GM21723 (cell line): Measurements from ENCODE around the gene TRMT5.
A peak's percentile ranks its signal among the peaks of the same experiment; 100 is the strongest.

Experiments used
- ATAC-seq: cut with Tn5 transposase; IDR thresholded peaks from one replicate; pipeline ENCODE4 v1.9.1; 2021; ENCODE audit warnings: mild to moderate bottlenecking, moderate library complexity; ENCODE audit not compliant: unreplicated experiment

The TRMT5 gene

DNA sequence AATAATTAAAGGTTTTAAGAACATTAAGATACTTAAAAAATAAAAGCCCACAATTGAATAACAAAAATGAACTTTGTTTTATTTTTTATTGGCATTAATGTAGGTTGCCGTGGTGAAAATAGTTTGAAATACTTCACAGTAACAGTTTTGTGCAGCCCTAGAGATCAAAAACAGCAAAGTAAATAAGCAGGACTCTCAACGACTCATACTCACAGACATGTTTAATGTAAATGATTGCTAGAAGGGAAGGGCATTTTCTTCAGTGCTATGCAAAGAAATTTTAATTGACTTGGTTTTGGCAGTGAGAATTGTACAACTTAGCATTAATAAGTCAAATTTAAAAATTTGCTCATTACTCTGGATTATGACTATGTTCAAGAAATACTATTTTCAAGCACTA lies 16.0 kb downstream of the TRMT5 start:
- no peak for ATAC-seq

DNA sequence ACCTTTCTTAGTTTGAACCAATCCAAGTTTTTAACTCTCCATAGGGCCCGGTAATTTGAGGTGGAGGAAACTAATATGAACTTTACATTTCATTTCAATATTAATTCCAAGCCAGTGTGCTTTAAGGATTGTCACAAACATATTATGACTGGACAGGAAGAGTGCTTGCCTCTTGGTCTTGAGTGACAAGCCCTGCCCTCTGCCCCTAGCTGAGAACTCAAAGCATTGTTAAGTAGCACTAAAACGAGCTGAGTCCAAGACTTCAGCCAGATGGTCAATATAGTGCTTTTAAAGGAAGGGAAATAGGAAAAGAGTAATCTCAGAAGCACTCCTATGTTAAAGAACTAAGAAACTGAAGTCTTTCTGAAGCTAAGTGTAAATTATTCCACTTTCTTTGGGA lies 17.1 kb downstream of the TRMT5 start:
- no peak for ATAC-seq

DNA sequence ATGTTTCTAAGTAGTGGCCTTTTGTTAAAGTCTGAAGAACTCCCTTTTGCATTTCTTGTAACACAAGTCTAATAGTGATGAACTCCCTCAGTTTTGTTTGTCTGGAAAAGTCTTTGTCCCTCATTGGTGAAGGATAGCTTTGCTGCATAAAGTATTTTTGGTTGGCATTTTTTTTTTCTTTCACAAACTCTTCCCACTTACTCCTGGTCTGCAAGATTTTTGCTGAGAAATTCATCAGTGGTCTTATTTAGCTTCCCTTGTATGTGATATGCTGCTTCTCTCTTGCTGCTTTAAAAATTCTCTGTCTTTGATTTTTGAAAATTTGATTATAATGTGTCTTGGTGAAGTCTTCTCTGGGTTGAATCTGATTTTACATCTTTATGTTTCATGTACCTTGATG lies 22.7 kb downstream of the TRMT5 start:
- no peak for ATAC-seq

DNA sequence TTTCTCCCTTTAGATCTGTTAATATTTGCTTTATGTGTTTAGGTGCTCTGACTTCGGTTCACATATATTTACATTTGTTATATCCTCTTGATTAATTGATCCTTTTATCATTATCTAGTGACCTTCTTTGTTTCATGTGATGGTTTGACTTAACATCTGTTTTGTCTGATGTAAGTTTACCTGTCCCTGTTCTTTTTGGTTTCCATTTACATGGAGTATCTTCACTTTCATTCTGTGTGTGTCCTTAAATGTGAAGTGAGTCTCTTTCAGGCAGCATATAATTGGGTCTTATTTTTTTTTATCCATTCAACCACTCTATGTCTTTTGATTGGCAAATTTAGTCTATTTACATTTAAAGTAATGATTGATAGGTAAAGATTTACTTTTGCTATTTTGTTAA lies 24.2 kb downstream of the TRMT5 start:
- no peak for ATAC-seq

DNA sequence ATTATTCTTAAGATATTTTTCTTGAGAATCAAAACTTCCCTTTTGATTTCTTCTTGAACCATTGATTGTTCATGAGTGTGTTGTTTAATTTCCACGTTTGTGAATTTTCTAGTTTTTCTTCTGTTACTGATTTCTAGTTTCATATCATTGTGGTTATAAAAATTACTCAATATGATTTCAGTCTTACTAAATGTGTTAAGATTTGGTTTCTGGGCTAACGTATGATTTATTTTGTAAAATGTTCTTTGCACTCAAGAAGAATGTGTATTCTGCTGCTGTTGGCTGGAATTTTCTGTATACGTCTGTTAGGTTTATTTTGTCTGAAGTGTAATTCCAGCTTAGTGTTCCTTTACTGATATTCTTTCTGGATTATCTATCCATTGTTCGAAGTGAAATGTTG lies 24.7 kb downstream of the TRMT5 start:
- ATAC-seq: no peak

DNA sequence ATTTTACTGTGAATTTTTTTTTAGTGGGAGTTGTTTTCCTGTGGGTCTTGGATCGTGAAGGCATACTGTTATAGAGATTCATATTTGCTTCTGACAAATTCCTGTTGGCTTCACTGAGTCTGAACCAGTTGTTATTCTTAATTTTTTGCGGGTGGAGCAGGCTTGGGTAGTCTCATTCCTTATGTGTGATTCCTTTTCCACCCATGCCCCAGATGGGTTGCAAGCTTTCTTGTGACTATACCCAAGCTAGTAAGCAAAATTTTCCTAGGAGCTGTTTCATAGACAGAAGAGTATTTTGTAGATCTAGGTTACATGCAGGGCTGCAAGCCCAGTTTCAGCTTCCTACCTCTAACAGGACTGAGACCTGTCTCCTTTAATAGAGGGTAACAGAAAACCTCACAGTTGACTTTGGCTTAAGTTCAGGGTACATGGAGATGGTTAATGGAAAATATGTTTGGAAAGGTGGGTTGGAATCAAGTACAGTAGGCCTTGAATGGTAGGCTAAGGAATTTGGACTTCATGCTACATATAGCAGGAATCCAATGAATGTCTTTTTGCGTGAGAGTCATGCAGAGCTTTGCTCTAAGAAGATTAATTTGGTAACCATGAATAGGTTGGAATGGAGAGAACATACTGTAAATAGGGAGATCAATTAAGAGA lies 29.0 kb downstream of the TRMT5 start:
- ATAC-seq: no peak

DNA sequence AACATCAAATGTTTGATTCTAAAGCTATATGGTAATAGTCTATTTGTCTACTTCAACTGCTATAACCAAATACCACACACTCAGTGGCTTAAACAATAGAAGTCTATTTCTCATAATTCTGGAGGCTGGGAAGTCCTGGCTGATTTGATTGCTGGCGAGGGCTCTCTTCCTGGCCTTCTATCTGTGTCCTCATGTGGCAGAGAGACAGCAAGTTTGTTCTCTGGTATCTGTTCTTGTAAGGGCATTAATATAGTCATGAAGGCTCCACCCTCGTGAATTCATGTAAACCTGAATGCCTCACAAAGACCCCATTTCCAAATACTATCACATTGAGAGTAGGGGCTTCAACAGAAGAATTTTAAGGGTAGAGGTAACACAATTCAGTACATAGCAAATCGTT lies 34.1 kb downstream of the TRMT5 start:
- no peak for ATAC-seq

DNA sequence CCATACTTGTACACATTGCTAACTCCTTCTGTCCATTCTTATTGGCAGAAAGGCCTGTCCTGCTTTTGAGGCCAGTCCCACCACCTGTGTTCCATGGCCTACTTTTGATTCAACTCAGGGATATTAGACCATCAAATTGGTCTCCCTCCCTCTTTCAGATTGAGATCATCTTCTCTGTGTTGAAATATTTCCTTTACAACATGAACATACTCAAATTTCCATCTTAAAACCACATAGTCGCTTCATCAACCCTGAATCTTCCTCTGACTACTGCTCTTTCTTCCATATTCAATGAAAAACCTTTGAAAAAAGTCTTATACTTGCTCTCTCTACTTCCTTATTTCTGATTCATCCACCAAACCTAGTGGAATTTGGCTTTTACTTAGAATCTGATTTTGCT lies 34.9 kb downstream of the TRMT5 start:
- no peak for ATAC-seq

DNA sequence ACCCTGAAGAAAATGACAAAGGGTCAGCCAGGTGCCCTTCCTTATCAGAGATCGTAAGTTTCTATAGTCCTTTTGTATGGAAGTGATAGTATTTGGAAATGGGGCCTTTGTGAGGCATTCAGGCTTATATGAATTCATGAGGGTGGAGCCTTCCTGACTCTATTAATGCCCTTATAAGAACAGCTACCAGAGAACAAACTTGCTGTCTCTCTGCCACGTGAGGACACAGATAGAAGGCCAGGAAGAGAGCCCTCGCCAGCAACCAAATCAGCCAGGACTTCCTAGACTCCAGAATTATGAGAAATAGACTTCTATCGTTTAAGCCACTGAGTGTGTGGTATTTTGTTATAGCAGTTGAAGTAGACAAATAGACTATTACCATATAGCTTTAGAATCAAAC lies 36.7 kb downstream of the TRMT5 start:
- ATAC-seq: no peak

DNA sequence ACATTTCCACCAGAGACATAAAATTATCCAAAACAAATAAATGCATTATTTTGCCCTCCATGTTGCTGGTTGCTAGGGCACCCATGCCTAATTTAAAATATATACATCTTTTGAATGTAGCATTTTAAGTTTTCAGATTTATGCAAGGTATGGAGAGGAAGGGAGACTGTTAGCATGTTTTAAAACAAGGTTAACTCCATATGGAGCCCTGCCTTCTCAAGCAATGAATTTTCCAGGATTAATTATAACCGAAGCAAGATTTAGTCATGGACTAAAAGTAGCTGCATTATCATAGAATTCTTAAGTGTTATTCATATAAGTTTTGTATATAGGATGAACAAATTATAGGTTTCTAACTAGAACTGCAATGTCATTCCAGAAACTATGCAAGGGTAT lies 37.2 kb downstream of the TRMT5 start:
- no peak for ATAC-seq

DNA sequence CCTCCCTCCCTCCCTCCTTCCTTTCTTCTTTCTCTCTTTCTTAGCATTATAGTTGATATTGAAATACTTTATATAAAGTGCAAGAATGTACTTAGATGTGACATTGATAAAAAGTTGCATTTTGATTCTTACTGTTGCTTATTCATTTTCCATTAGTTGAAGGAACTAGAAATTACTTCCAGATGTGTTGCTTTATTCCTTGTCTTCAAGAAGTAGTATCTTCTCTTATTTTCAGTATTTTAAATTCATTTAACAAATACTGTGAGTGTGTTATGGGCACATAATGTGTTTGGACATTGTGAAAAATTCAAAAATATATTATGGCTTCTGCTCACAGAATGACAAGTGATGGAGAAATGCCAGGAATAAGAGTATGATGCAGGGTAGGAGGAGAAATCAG lies 45.6 kb downstream of the TRMT5 start:
- ATAC-seq: no peak

DNA sequence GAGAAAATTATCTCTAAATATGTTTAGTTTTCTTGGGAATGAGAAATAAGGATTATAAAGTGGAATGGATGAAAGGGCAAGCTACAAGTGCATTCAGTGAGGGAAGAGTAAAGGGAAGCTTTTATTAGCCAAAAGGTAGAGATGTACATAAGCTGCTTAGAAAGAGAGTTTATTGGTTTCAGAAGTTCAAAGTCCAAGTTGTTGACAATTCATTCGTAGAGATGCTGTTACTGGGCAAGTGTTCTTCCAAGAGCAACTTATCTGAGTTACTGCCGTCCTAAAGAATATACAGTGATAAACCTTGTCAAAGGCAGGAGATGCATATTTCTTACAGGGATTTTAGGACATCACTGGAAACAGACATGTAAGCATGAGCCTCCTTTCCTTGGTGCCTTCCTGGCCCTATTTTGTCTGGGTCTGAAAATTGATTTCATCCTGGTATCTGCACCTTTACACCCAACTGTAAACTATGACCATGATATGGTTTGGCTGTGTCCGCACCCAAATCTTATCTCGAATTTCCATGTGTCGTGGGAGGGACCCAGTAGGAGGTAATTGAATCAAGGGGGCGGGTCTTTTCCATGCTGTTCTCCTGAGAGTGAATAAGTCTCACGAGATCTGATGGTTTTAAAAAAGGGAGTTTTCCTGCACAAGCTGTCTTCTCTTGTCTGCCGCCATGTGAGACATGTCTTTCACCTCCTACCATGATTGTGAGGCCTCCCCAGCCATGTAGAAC lies 46.8 kb downstream of the TRMT5 start:
- ATAC-seq: no peak

DNA sequence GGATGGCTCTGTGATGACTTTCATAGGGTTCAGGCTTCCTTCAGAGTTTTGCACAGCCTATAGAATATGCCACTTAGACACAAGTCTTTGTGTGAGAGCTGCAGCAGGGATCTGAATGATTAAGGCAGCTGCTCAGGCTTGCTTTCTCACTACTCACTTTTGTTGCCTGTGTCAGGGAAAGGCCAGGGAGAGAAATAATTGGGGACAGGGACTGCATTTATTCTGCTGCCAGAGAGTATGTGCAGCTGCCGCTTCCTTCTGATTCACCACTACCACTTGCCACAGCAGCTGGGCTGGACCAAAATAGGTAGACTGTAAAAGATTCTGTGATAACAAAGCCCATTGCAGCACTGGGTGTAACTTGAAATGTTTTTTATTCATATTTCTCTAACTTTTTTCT lies 49.7 kb downstream of the TRMT5 start:
- no peak for ATAC-seq

DNA sequence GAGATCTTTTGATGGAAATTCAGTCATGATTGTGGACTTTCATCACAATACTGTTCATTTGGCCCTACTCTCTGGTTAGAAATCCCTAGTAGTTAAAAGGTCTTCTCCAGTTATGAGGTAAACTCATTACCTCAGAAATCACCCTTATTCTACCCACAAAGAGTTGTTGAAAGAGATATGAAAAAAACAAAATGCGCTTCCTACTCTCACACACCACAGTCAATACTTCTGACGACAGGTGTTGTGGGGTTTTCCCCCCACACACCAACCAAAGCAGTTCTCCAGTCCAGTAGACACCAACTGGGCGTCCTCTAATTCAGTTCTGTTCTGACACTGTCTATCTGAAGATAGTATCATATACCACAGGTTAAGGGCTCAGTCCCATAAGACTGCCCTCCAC lies 54.9 kb downstream of the TRMT5 start:
- peak; percentile 97 for ATAC-seq

DNA sequence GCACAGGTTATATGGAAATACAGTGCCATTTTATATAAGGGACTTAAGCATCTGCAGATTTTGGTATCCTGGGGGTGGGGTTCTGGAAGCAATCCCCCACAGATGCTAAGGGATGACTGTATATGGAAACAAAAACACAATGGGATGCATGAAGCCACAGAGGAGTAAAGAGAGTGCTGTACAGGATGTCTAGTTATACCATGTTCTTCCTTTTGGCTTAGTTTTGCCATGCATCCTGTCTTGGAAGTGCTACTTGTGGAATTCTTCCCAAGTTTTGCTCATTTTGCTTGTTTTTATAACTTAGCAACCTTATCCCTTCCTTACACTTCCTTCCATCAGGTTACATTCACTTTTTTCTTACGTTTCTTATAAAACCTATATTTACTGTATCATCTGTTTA lies 55.6 kb downstream of the TRMT5 start:
- ATAC-seq: no peak

DNA sequence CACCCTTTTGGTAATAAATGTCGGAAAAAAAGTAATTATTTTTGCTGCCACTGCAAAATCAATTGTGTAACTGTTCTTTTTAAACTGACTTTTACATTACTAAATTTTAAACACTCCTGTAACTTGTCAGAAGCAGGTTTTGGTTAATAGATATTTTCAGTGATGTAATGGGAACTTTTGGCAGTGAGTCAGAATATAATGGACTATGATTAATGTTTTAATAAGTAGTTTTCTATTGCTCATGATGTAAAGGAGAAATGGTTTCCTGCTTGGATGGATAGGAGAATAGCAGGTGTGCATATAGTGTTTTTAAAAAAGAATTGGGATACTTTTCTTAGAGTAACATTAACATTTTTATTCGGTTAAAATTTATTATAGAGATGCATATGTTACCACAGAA lies 58.8 kb downstream of the TRMT5 start:
- no peak for ATAC-seq
